ENCODE data around the gene BBS4.
"Not testable (repeated sequence)": the region's sequence is repeated elsewhere in the genome, so short reads cannot be mapped to it uniquely, and the experiment has no call there.

BBS4 gene

GRCh38 chr15:72728249-72728648 is 42.2 kb downstream of the BBS4 start:
- H3K9me3 Mint-ChIP-seq; H3K4me3 Mint-ChIP-seq; ATAC-seq; H3K36me3 Mint-ChIP-seq (ENCODE audit: low read depth); H3K27ac Mint-ChIP-seq; H3K27me3 Mint-ChIP-seq; H3K4me1 Mint-ChIP-seq; DNase-seq: not testable (repeated sequence)

- Mint-ChIP-seq H3K4me3 (no peak overlapping the region), H3K36me3 (ENCODE audit: low read depth) (peaks cover 7% of the 10 kb centered on the region), H3K9me3 (no peaks in the 10 kb centered on the region), H3K27me3 (no peaks in the 10 kb centered on the region), H3K4me1 (no peaks in the 10 kb centered on the region), H3K27ac (no peak overlapping the region)
- DNase-seq, result no peak
- no peak for ATAC-seq
Measured at GRCh38 chr15:72728821-72729220, 42.8 kb downstream of the BBS4 start.

- DNase-seq (no peak), ATAC-seq (no peak)
- Mint-ChIP-seq H3K4me1 (no peaks in the 10 kb centered on the region), H3K27me3 (no peaks in the 10 kb centered on the region), H3K9me3 (no peaks in the 10 kb centered on the region), H3K27ac (no peak overlapping the region), H3K36me3 (ENCODE audit: low read depth) (peaks cover 25% of the 10 kb centered on the region), H3K4me3 (no peak overlapping the region)
Measured at GRCh38 chr15:72732086-72732485, 46.1 kb downstream of the BBS4 start.

GRCh38 chr15:72732516-72732915 is 46.5 kb downstream of the BBS4 start:
- no peak for DNase-seq
- H3K27ac Mint-ChIP-seq, result no peak overlapping the region
- no peaks in the 10 kb centered on the region for H3K9me3 Mint-ChIP-seq
- H3K36me3 Mint-ChIP-seq (ENCODE audit: low read depth), result peaks cover 29% of the 10 kb centered on the region
- no peak for ATAC-seq
- no peaks in the 10 kb centered on the region for H3K27me3 Mint-ChIP-seq
- no peaks in the 10 kb centered on the region for H3K4me1 Mint-ChIP-seq
- H3K4me3 Mint-ChIP-seq, result no peak overlapping the region

GRCh38 chr15:72733941-72734738 is 48.1 kb downstream of the BBS4 start:
- H3K27ac Mint-ChIP-seq, result no peak overlapping the region
- no peaks in the 10 kb centered on the region for H3K27me3 Mint-ChIP-seq
- no peak overlapping the region for H3K4me3 Mint-ChIP-seq
- H3K4me1 Mint-ChIP-seq, result peaks cover 6% of the 10 kb centered on the region
- ATAC-seq, result no peak
- no peaks in the 10 kb centered on the region for H3K9me3 Mint-ChIP-seq
- peaks cover 40% of the 10 kb centered on the region for H3K36me3 Mint-ChIP-seq (ENCODE audit: low read depth)
- no peak for DNase-seq

GRCh38 chr15:72735111-72735510 is 49.1 kb downstream of the BBS4 start:
- Mint-ChIP-seq H3K27me3 (no peaks in the 10 kb centered on the region), H3K4me1 (peaks cover 16% of the 10 kb centered on the region), H3K4me3 (no peak overlapping the region), H3K9me3 (peaks cover 5% of the 10 kb centered on the region), H3K27ac (no peak overlapping the region), H3K36me3 (ENCODE audit: low read depth) (peaks cover 49% of the 10 kb centered on the region)
- ATAC-seq (no peak), DNase-seq (no peak)

- peaks cover 34% of the 10 kb centered on the region for H3K4me1 Mint-ChIP-seq
- H3K36me3 Mint-ChIP-seq (ENCODE audit: low read depth), result peaks cover 62% of the 10 kb centered on the region
Measured at GRCh38 chr15:72737061-72737460, 51.1 kb downstream of the BBS4 start.

GRCh38 chr15:72737723-72738122 is 51.7 kb downstream of the BBS4 start:
- no peak overlapping the region for H3K27ac Mint-ChIP-seq

More at GRCh38 chr15:72737061-72737460, 51.1 kb downstream of the BBS4 start:
- Mint-ChIP-seq H3K4me3 (no peak overlapping the region), H3K9me3 (peaks cover 5% of the 10 kb centered on the region), H3K27ac (no peak overlapping the region), H3K27me3 (no peaks in the 10 kb centered on the region)
- DNase-seq (no peak), ATAC-seq (no peak)

GRCh38 chr15:72740219-72740618 is 54.2 kb downstream of the BBS4 start:
- peaks cover 34% of the 10 kb centered on the region for H3K4me1 Mint-ChIP-seq
- peak overlapping the region; percentile 33 for H3K27ac Mint-ChIP-seq
- peaks cover 5% of the 10 kb centered on the region for H3K9me3 Mint-ChIP-seq
- ATAC-seq (peak; percentile 46), DNase-seq (no peak)
- H3K27me3 Mint-ChIP-seq, result no peaks in the 10 kb centered on the region
- peaks cover 58% of the 10 kb centered on the region for H3K36me3 Mint-ChIP-seq (ENCODE audit: low read depth)
- H3K4me3 Mint-ChIP-seq, result no peak overlapping the region

More at GRCh38 chr15:72737723-72738122, 51.7 kb downstream of the BBS4 start:
- peaks cover 5% of the 10 kb centered on the region for H3K9me3 Mint-ChIP-seq
- H3K36me3 Mint-ChIP-seq (ENCODE audit: low read depth), result peaks cover 62% of the 10 kb centered on the region
- ATAC-seq (no peak), DNase-seq (no peak)
- H3K4me1 Mint-ChIP-seq, result peaks cover 34% of the 10 kb centered on the region
- no peaks in the 10 kb centered on the region for H3K27me3 Mint-ChIP-seq
- no peak overlapping the region for H3K4me3 Mint-ChIP-seq

GRCh38 chr15:72749700-72750099 is 63.7 kb downstream of the BBS4 start:
- Mint-ChIP-seq H3K36me3 (ENCODE audit: low read depth) (peaks cover 38% of the 10 kb centered on the region), H3K27ac (no peak overlapping the region), H3K27me3 (no peaks in the 10 kb centered on the region), H3K4me1 (peaks cover 19% of the 10 kb centered on the region), H3K4me3 (no peak overlapping the region), H3K9me3 (no peaks in the 10 kb centered on the region)
- no peak for ATAC-seq
- no peak for DNase-seq

- no peak for DNase-seq
- ATAC-seq, result no peak
- Mint-ChIP-seq H3K9me3 (no peaks in the 10 kb centered on the region), H3K4me1 (peaks cover 30% of the 10 kb centered on the region), H3K27me3 (no peaks in the 10 kb centered on the region), H3K27ac (peak overlapping the region; percentile 37), H3K4me3 (no peak overlapping the region), H3K36me3 (ENCODE audit: low read depth) (peaks cover 50% of the 10 kb centered on the region)
Measured at GRCh38 chr15:72751751-72752455, 65.9 kb downstream of the BBS4 start.

GRCh38 chr15:72754096-72754495 is 68.1 kb downstream of the BBS4 start:
- Mint-ChIP-seq H3K4me1 (peaks cover 30% of the 10 kb centered on the region), H3K27me3 (no peaks in the 10 kb centered on the region), H3K4me3 (no peak overlapping the region), H3K27ac (no peak overlapping the region), H3K36me3 (ENCODE audit: low read depth) (peaks cover 52% of the 10 kb centered on the region), H3K9me3 (no peaks in the 10 kb centered on the region)
- ATAC-seq (no peak), DNase-seq (no peak)

- H3K9me3 Mint-ChIP-seq, result no peaks in the 10 kb centered on the region
- no peaks in the 10 kb centered on the region for H3K27me3 Mint-ChIP-seq
- peaks cover 16% of the 10 kb centered on the region for H3K4me1 Mint-ChIP-seq
- ATAC-seq (no peak), DNase-seq (no peak)
- H3K36me3 Mint-ChIP-seq (ENCODE audit: low read depth), result peaks cover 65% of the 10 kb centered on the region
- no peak overlapping the region for H3K27ac Mint-ChIP-seq
- H3K4me3 Mint-ChIP-seq, result no peak overlapping the region
Measured at GRCh38 chr15:72758182-72758581, 72.2 kb downstream of the BBS4 start.

GRCh38 chr15:72760590-72761260 is 74.7 kb downstream of the BBS4 start:
- DNase-seq (no peak), ATAC-seq (no peak)
- Mint-ChIP-seq H3K4me3 (no peak overlapping the region), H3K27me3 (no peaks in the 10 kb centered on the region), H3K27ac (no peak overlapping the region), H3K9me3 (no peaks in the 10 kb centered on the region), H3K36me3 (ENCODE audit: low read depth) (peaks cover 60% of the 10 kb centered on the region), H3K4me1 (peaks cover 6% of the 10 kb centered on the region)

GRCh38 chr15:72764656-72765055 is 78.6 kb downstream of the BBS4 start:
- Mint-ChIP-seq H3K27ac (no peak overlapping the region), H3K4me1 (peaks cover 4% of the 10 kb centered on the region), H3K4me3 (no peak overlapping the region), H3K36me3 (ENCODE audit: low read depth) (peaks cover 76% of the 10 kb centered on the region), H3K9me3 (peaks cover 16% of the 10 kb centered on the region), H3K27me3 (no peaks in the 10 kb centered on the region)
- DNase-seq (no peak), ATAC-seq (no peak)
